Tibial artery (tissue), 4 donors: Measurements from ENCODE around the gene ADGRV1.
"Not testable (repeated sequence)": the region's sequence is repeated elsewhere in the genome, so short reads cannot be mapped to it uniquely, and the experiment has no call there.

Experiments used
- DNase-seq, 2 donors: peaks; one replicate each; pipeline ENCODE4 v3.0.0-alpha.2; 2019
- H3K27ac ChIP-seq, 2 donors: fragments of 200-600 bp; sonication (generic) in 1 of 2; 1 replicate in 1 of 2; 2 replicates in 1 of 2; pipeline ENCODE4 v1.5.1; 2018 to 2019; ENCODE audit warnings: mild to moderate bottlenecking in 1 of 2
- H3K27me3 ChIP-seq, 2 donors: fragments of 200-600 bp; sonication (generic) in 1 of 2; one replicate each; pipeline versions ENCODE4 v1.5.1 to v1.6.0; 2016 to 2019
- H3K36me3 ChIP-seq, 3 donors: fragments of 200-600 bp; sonication (generic) in 2 of 3; one replicate each; pipeline ENCODE4 v1.5.1; 2016 to 2019; ENCODE audit warnings: mild to moderate bottlenecking in 2 of 3
- H3K4me1 ChIP-seq, 4 donors: fragments of 200-600 bp; sonication (generic) in 2 of 4; 1 replicate in 3 of 4; 2 replicates in 1 of 4; pipeline ENCODE4 v1.5.1; 2016 to 2019
- H3K4me3 ChIP-seq, 2 donors: fragments of 200-600 bp; sonication (generic) in 1 of 2; 1 replicate in 1 of 2; 2 replicates in 1 of 2; pipeline ENCODE4 v1.5.1; 2018 to 2019; ENCODE audit warnings: mild to moderate bottlenecking in 2 of 2
- H3K9me3 ChIP-seq, 3 donors: fragments of 200-600 bp; sonication (generic) in 1 of 3; one replicate each; pipeline ENCODE4 v1.5.1; 2016 to 2019
- CTCF ChIP-seq, 2 experiments: fragments of 200-600 bp in 1 of 2; fragments of 450-650 bp in 1 of 2; IDR thresholded peaks; one replicate each; pipeline ENCODE4 v1.5.1; 2017 to 2019; ENCODE audit warnings: antibody characterized with exemption in 2 of 2, mild to moderate bottlenecking in 1 of 2, moderate library complexity in 1 of 2
- intact Hi-C: fragments of 100-400 bp; cut with DNase I; formaldehyde crosslinking; loops from one replicate; pipeline ENCODE4 v1.15.0; 2023; ENCODE audit warnings: low total_unique reads

Gene ADGRV1

GRCh38 chr5:91006713-91007112, 448.1 kb downstream of the ADGRV1 start:
- no peaks in the 10 kb centered on the region for H3K27me3 ChIP-seq
- no peak overlapping the region for H3K4me3 ChIP-seq
- TF ChIP-seq CTCF (IDR thresholded peaks at IDR 0.05): no peak
- H3K27ac ChIP-seq: no peak overlapping the region
- H3K9me3 ChIP-seq: no peaks in the 10 kb centered on the region
- no peaks in the 10 kb centered on the region for H3K36me3 ChIP-seq
- H3K4me1 ChIP-seq: no peaks in the 10 kb centered on the region
- intact Hi-C loops: no loop called here
- DNase-seq: no peak

- Histone ChIP-seq H3K4me1 (no peaks in the 10 kb centered on the region), H3K27me3 (no peaks in the 10 kb centered on the region), H3K36me3 (no peaks in the 10 kb centered on the region), H3K27ac (no peak overlapping the region), H3K9me3 (no peaks in the 10 kb centered on the region), H3K4me3 (no peak overlapping the region)
- no peak for TF ChIP-seq CTCF (IDR thresholded peaks at IDR 0.05)
- DNase-seq: no peak
- intact Hi-C loops: no loop called here
These were observed 448.7 kb downstream of the ADGRV1 start for GRCh38 chr5:91007251-91007650.

- no peak overlapping the region for H3K4me3 ChIP-seq
- H3K27me3 ChIP-seq: no peaks in the 10 kb centered on the region
- DNase-seq: no peak
- H3K27ac ChIP-seq: no peak overlapping the region
- H3K9me3 ChIP-seq: no peaks in the 10 kb centered on the region
- H3K36me3 ChIP-seq: no peaks in the 10 kb centered on the region
- no peak for TF ChIP-seq CTCF (IDR thresholded peaks at IDR 0.05)
- intact Hi-C loops: no loop called here
- H3K4me1 ChIP-seq: no peaks in the 10 kb centered on the region
These were observed 449.3 kb downstream of the ADGRV1 start for GRCh38 chr5:91007780-91008402.

- intact Hi-C loops: no loop called here
- no peaks in the 10 kb centered on the region for H3K27me3 ChIP-seq
- no peak for DNase-seq
- no peak overlapping the region for H3K27ac ChIP-seq
- no peak for TF ChIP-seq CTCF (IDR thresholded peaks at IDR 0.05)
- no peak overlapping the region for H3K4me3 ChIP-seq
- no peaks in the 10 kb centered on the region for H3K4me1 ChIP-seq
- H3K9me3 ChIP-seq: peaks cover 0 to 4% (median 0%) of the 10 kb centered on the region in 3 donors
- H3K36me3 ChIP-seq: no peaks in the 10 kb centered on the region
These were observed 451.5 kb downstream of the ADGRV1 start for GRCh38 chr5:91010090-91010489.

GRCh38 chr5:91011029-91011428, 452.4 kb downstream of the ADGRV1 start:
- H3K4me3 ChIP-seq: no peak overlapping the region
- H3K36me3 ChIP-seq: no peaks in the 10 kb centered on the region
- H3K4me1 ChIP-seq: no peaks in the 10 kb centered on the region
- intact Hi-C loops: no loop called here
- DNase-seq: no peak
- no peak for TF ChIP-seq CTCF (IDR thresholded peaks at IDR 0.05)
- H3K27ac ChIP-seq: no peak overlapping the region
- no peaks in the 10 kb centered on the region for H3K27me3 ChIP-seq
- peaks cover 0 to 4% (median 0%) of the 10 kb centered on the region in 3 donors for H3K9me3 ChIP-seq

- intact Hi-C loops, H3K9me3 ChIP-seq, H3K27me3 ChIP-seq, H3K27ac ChIP-seq, H3K4me3 ChIP-seq, H3K4me1 ChIP-seq, H3K36me3 ChIP-seq, DNase-seq: not testable (repeated sequence)
These were observed 454.3 kb downstream of the ADGRV1 start for GRCh38 chr5:91012867-91013266.
